CD4-positive, alpha-beta T cell treated with Interleukin-21 for 1 hour (primary cell): Measurements from ENCODE around the gene ARNT2.
"Not testable (repeated sequence)": the region's sequence is repeated elsewhere in the genome, so short reads cannot be mapped to it uniquely, and the experiment has no call there.

Experiments
- DNase-seq: peaks from one replicate; pipeline ENCODE4 v3.0.0-alpha.2; 2020

Gene ARNT2

GRCh38 chr15:80495401-80495942 lies 91.3 kb downstream of the ARNT2 start:
- DNase-seq = no peak

GRCh38 chr15:80496096-80496495 lies 91.9 kb downstream of the ARNT2 start:
- no peak for DNase-seq

GRCh38 chr15:80497221-80497620 lies 93.0 kb downstream of the ARNT2 start:
- DNase-seq = no peak

GRCh38 chr15:80498652-80499051 lies 94.5 kb downstream of the ARNT2 start:
- no peak for DNase-seq

- no peak for DNase-seq
These were observed 95.8 kb downstream of the ARNT2 start for GRCh38 chr15:80500021-80500420.

GRCh38 chr15:80501476-80501875 lies 97.3 kb downstream of the ARNT2 start:
- no peak for DNase-seq

GRCh38 chr15:80502782-80503181 lies 98.6 kb downstream of the ARNT2 start:
- DNase-seq = no peak

GRCh38 chr15:80503319-80503952 lies 99.3 kb downstream of the ARNT2 start:
- DNase-seq = no peak

GRCh38 chr15:80504931-80505330 lies 100.7 kb downstream of the ARNT2 start:
- DNase-seq = no peak

- DNase-seq = no peak
These were observed 102.2 kb downstream of the ARNT2 start for GRCh38 chr15:80506286-80506893.

- DNase-seq = no peak
These were observed 102.9 kb downstream of the ARNT2 start for GRCh38 chr15:80507131-80507530.

GRCh38 chr15:80507638-80508316 lies 103.6 kb downstream of the ARNT2 start:
- DNase-seq = no peak

GRCh38 chr15:80508783-80509182 lies 104.6 kb downstream of the ARNT2 start:
- no peak for DNase-seq

GRCh38 chr15:80509800-80510199 lies 105.6 kb downstream of the ARNT2 start:
- DNase-seq = no peak

- DNase-seq = not testable (repeated sequence)
These were observed 106.8 kb downstream of the ARNT2 start for GRCh38 chr15:80510985-80511384.

- no peak for DNase-seq
These were observed 108.8 kb downstream of the ARNT2 start for GRCh38 chr15:80512726-80513660.

- DNase-seq = no peak
These were observed 110.0 kb downstream of the ARNT2 start for GRCh38 chr15:80514071-80514780.

GRCh38 chr15:80517290-80517689 lies 113.1 kb downstream of the ARNT2 start:
- no peak for DNase-seq

GRCh38 chr15:80518522-80518921 lies 114.3 kb downstream of the ARNT2 start:
- no peak for DNase-seq

- no peak for DNase-seq
These were observed 119.6 kb downstream of the ARNT2 start for GRCh38 chr15:80523746-80524145.

GRCh38 chr15:80525853-80526252 lies 121.7 kb downstream of the ARNT2 start:
- DNase-seq = no peak
